Liver (tissue), 9 donors: Measurements from ENCODE around the gene SPATA31C1. TPM values are rescaled to one million over a fixed set of nuclear protein-coding genes. Genes with fewer than 3 reads are reported as not detected.

Source experiments
- DNase-seq: peaks from one replicate; pipeline ENCODE4 v3.0.0-alpha.2; 2017; ENCODE audit warnings: low spot score
- H3K27ac ChIP-seq, 2 donors: one replicate each; pipeline ENCODE4 v1.7.0; 2013; ENCODE audit warnings: inconsistent platforms in 2 of 2, low read length in 2 of 2, control low read depth in 1 of 2, low read depth in 1 of 2, mild to moderate bottlenecking in 1 of 2
- H3K27me3 ChIP-seq, 4 donors: one replicate each; pipeline versions ENCODE4 v1.6.1 to v1.7.0; 2013; ENCODE audit warnings: low read length in 3 of 4, inconsistent platforms in 1 of 4, mild to moderate bottlenecking in 1 of 4, moderate library complexity in 1 of 4; ENCODE audit not compliant: control insufficient read depth in 4 of 4, insufficient read depth in 4 of 4
- H3K36me3 ChIP-seq, 4 donors: one replicate each; pipeline versions ENCODE4 v1.6.1 to v1.7.0; 2013; ENCODE audit warnings: low read length in 3 of 4, mild to moderate bottlenecking in 3 of 4, low read depth in 1 of 4, moderate library complexity in 1 of 4; ENCODE audit not compliant: control insufficient read depth in 4 of 4, insufficient read depth in 3 of 4
- H3K4me1 ChIP-seq, 4 donors: one replicate each; pipeline versions ENCODE4 v1.6.1 to v1.7.0; 2013; ENCODE audit warnings: low read length in 3 of 4, mild to moderate bottlenecking in 3 of 4, moderate library complexity in 1 of 4; ENCODE audit not compliant: control insufficient read depth in 4 of 4, insufficient read depth in 4 of 4
- H3K4me3 ChIP-seq, 3 donors: one replicate each; pipeline versions ENCODE4 v1.6.1 to v1.7.0; 2013; ENCODE audit warnings: low read length in 3 of 3, control low read depth in 1 of 3, low read depth in 1 of 3, mild to moderate bottlenecking in 1 of 3
- H3K9ac ChIP-seq, 2 donors: one replicate each; pipeline ENCODE4 v1.7.0; 2013; ENCODE audit warnings: low read length in 2 of 2, mild to moderate bottlenecking in 2 of 2, moderate library complexity in 2 of 2, control low read depth in 1 of 2, low read depth in 1 of 2
- H3K9me3 ChIP-seq, 4 donors: one replicate each; pipeline versions ENCODE4 v1.6.1 to v1.7.0; 2013; ENCODE audit warnings: low read length in 3 of 4; ENCODE audit not compliant: control insufficient read depth in 4 of 4
- EGR1 ChIP-seq, 2 donors: IDR thresholded peaks; 2 replicates each; pipeline ENCODE4 v1.6.1; 2016 to 2018; ENCODE audit warnings: antibody characterized with exemption in 2 of 2, low read depth in 2 of 2
- FOXA1 ChIP-seq: IDR thresholded peaks from 2 replicates; pipeline ENCODE4 v1.6.1; 2016; ENCODE audit warnings: antibody characterized with exemption
- FOXA2 ChIP-seq: IDR thresholded peaks from 2 replicates; pipeline ENCODE4 v1.6.1; 2016; ENCODE audit warnings: antibody characterized with exemption
- GABPA ChIP-seq, 2 donors: IDR thresholded peaks in 1 of 2; conservative IDR thresholded peaks in 1 of 2; 2 replicates each; pipeline ENCODE4 v1.6.1; 2016; ENCODE audit warnings: antibody characterized with exemption in 2 of 2, mild to moderate bottlenecking in 1 of 2, moderate library complexity in 1 of 2
- HNF4A ChIP-seq, 2 donors: conservative IDR thresholded peaks; 2 replicates each; pipeline ENCODE4 v1.6.1; 2016; ENCODE audit warnings: antibody characterized with exemption in 2 of 2, mild to moderate bottlenecking in 2 of 2
- HNF4G ChIP-seq: IDR thresholded peaks from 2 replicates; pipeline ENCODE4 v1.6.1; 2016; ENCODE audit warnings: antibody characterized with exemption
- JUND ChIP-seq, 2 donors: IDR thresholded peaks; 2 replicates each; pipeline ENCODE4 v1.6.1; 2016; ENCODE audit warnings: antibody characterized with exemption in 2 of 2
- NR2F2 ChIP-seq: IDR thresholded peaks from 2 replicates; pipeline ENCODE4 v1.6.1; 2016; ENCODE audit warnings: antibody characterized with exemption
- RAD21 ChIP-seq, 2 donors: IDR thresholded peaks; 2 replicates each; pipeline ENCODE4 v1.6.1; 2016; ENCODE audit warnings: antibody characterized with exemption in 2 of 2, mild to moderate bottlenecking in 2 of 2
- RXRA ChIP-seq, 2 donors: IDR thresholded peaks; 2 replicates each; pipeline ENCODE4 v1.6.1; 2017 to 2018; ENCODE audit warnings: antibody characterized with exemption in 2 of 2, mild to moderate bottlenecking in 1 of 2
- SP1 ChIP-seq: IDR thresholded peaks from 2 replicates; pipeline ENCODE4 v1.6.1; 2018; ENCODE audit warnings: antibody characterized with exemption, mild to moderate bottlenecking
- TAF1 ChIP-seq: conservative IDR thresholded peaks from 2 replicates; pipeline ENCODE4 v1.6.1; 2016; ENCODE audit warnings: antibody characterized with exemption, mild to moderate bottlenecking
- YY1 ChIP-seq: IDR thresholded peaks from 2 replicates; pipeline ENCODE4 v1.6.1; 2016; ENCODE audit warnings: antibody characterized with exemption, mild to moderate bottlenecking
- WGBS: extraction: QIAGEN DNeasy Blood & Tissue Kit; methylation state at CpG from one replicate; pipeline ENCODE4 v1.1.7; 2013; 5-methylcytosine and 5-hydroxymethylcytosine counted together
- polyA plus RNA-seq, 2 donors: library from polyadenylated mRNA; stranded (reverse) in 1 of 2; unstranded in 1 of 2; fragments of 200-250 nt in 1 of 2; fragments of >200 nt in 1 of 2; fragmentation: Nextera tagmentation in 1 of 2; extraction: Ambion mirVana in 1 of 2; gene quantifications; one replicate each; pipeline versions ENCODE4 v1.2.1 to v1.2.3, GENCODE V29; 2013 to 2015
- total RNA-seq, 2 donors: library from RNA; depleted of rRNA; stranded (reverse); fragments of >200 nt; gene quantifications; one replicate each; pipeline ENCODE4 v1.2.3, GENCODE V29; 2014
- TF ChIP-seq, protein P1 (sequence below): IDR thresholded peaks from 2 replicates; pipeline ENCODE4 v1.6.1; 2016; ENCODE audit warnings: antibody characterized with exemption
- TF ChIP-seq, protein P2 (sequence below): IDR thresholded peaks from 2 replicates; pipeline ENCODE4 v1.6.1; 2016; ENCODE audit warnings: antibody characterized with exemption
- TF ChIP-seq, protein P3 (sequence below): IDR thresholded peaks from 2 replicates; pipeline ENCODE4 v1.6.1; 2016; ENCODE audit warnings: antibody characterized with exemption, mild to moderate bottlenecking
- TF ChIP-seq, protein P4 (sequence below): fragments of 150-350 bp; IDR thresholded peaks from 2 replicates; pipeline ENCODE4 v1.5.1; 2017; ENCODE audit warnings: improper control_type of control experiment, low read depth, low read length; ENCODE audit not compliant: missing input control
- donor health status: healthy.
- donor health status: healthy.
- donor health status: healthy.
- donor health status: healthy.
- donor health status: healthy.

Gene SPATA31C1
- total and polyA plus RNA-seq, 4 donors = 0.05 TPM; not detected in 3

DNA sequence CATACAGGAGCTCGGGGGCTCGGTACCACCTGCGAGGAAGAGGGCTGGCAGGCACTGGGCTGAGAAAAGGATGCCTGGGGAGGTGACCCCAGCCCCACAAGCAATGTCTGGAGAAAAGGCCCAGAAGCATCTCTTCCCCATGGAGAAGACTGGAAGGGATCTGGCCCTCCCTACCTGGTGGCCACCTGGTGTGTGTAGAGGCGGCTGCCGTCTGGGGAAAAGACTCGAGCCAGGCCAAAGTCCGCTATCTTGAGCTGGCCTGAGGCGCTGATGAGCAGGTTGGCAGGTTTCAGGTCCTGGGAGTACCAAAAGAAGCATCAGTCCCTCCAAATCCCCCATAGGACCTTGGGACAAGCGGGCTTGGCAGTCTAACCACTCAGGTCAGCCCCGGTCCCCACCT is 52.8 kb downstream of the SPATA31C1 start:
- Histone ChIP-seq H3K27me3 (no peaks in the 10 kb centered on the region), H3K9ac (no peak overlapping the region), H3K36me3 (peaks cover 0 to 9% (median 3%) of the 10 kb centered on the region in 4 donors), H3K4me3 (no peak overlapping the region), H3K9me3 (no peaks in the 10 kb centered on the region), H3K27ac (no peak overlapping the region), H3K4me1 (peaks cover 0 to 12% (median 10%) of the 10 kb centered on the region in 4 donors)
- 97% methylated on average over 10 of the region's 10 CpGs for WGBS
- TF ChIP-seq, protein P1, sequence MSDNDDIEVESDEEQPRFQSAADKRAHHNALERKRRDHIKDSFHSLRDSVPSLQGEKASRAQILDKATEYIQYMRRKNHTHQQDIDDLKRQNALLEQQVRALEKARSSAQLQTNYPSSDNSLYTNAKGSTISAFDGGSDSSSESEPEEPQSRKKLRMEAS = no peak
- TF ChIP-seq HNF4G = no peak
- no peak for TF ChIP-seq FOXA1
- no peak for TF ChIP-seq RXRA (IDR thresholded peaks at IDR 0.05)
- no peak for TF ChIP-seq SP1
- TF ChIP-seq NR2F2 = no peak
- TF ChIP-seq TAF1 = no peak
- no peak for TF ChIP-seq RAD21 (IDR thresholded peaks at IDR 0.05)
- TF ChIP-seq, protein P2, sequence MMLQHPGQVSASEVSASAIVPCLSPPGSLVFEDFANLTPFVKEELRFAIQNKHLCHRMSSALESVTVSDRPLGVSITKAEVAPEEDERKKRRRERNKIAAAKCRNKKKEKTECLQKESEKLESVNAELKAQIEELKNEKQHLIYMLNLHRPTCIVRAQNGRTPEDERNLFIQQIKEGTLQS = no peak
- TF ChIP-seq HNF4A (conservative IDR thresholded peaks at IDR 0.05) = no peak
- TF ChIP-seq, protein P3, sequence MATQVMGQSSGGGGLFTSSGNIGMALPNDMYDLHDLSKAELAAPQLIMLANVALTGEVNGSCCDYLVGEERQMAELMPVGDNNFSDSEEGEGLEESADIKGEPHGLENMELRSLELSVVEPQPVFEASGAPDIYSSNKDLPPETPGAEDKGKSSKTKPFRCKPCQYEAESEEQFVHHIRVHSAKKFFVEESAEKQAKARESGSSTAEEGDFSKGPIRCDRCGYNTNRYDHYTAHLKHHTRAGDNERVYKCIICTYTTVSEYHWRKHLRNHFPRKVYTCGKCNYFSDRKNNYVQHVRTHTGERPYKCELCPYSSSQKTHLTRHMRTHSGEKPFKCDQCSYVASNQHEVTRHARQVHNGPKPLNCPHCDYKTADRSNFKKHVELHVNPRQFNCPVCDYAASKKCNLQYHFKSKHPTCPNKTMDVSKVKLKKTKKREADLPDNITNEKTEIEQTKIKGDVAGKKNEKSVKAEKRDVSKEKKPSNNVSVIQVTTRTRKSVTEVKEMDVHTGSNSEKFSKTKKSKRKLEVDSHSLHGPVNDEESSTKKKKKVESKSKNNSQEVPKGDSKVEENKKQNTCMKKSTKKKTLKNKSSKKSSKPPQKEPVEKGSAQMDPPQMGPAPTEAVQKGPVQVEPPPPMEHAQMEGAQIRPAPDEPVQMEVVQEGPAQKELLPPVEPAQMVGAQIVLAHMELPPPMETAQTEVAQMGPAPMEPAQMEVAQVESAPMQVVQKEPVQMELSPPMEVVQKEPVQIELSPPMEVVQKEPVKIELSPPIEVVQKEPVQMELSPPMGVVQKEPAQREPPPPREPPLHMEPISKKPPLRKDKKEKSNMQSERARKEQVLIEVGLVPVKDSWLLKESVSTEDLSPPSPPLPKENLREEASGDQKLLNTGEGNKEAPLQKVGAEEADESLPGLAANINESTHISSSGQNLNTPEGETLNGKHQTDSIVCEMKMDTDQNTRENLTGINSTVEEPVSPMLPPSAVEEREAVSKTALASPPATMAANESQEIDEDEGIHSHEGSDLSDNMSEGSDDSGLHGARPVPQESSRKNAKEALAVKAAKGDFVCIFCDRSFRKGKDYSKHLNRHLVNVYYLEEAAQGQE = no peak
- TF ChIP-seq JUND (IDR thresholded peaks at IDR 0.05) = no peak
- TF ChIP-seq YY1 = no peak
- DNase-seq = no peak

DNA sequence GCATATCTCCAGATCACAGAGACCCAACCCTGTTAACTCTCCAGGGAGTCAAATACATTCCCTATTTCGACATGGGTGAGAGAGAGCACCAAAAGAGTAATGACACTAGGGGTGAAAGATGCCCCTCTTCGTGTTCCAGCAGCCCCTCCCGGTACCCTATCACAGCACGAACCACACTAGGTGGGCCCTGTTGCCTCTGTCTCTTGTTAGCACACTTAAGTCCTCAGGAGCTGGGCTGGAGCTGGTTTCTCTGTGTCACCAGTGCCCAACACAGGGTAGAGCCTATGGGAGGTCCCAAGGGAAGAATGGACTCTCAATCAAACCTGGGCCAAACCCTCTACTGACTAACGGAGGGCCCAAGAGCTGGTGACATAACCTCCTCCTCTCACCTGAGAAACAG is 55.4 kb downstream of the SPATA31C1 start:
- Histone ChIP-seq H3K27me3 (no peaks in the 10 kb centered on the region), H3K36me3 (peaks cover 0 to 2% (median under 1%) of the 10 kb centered on the region in 4 donors), H3K4me1 (peaks cover 0 to 12% (median 10%) of the 10 kb centered on the region in 4 donors), H3K9me3 (no peaks in the 10 kb centered on the region), H3K27ac (no peak overlapping the region), H3K4me3 (no peak overlapping the region), H3K9ac (no peak overlapping the region)
- no peak for DNase-seq
- TF ChIP-seq, protein P3 = no peak
- TF ChIP-seq, protein P1 = no peak
- TF ChIP-seq HNF4A (conservative IDR thresholded peaks at IDR 0.05) (no peak), EGR1 (IDR thresholded peaks at IDR 0.05; ENCODE audit: low read depth in 2 of 2) (no peak), FOXA2 (no peak), GABPA (IDR thresholded peaks at IDR 0.05 in 1 of 2, conservative IDR thresholded peaks at IDR 0.05 in 1 of 2) (no peak), JUND (IDR thresholded peaks at IDR 0.05) (no peak), RXRA (IDR thresholded peaks at IDR 0.05) (no peak), FOXA1 (no peak), TAF1 (no peak), NR2F2 (no peak), RAD21 (IDR thresholded peaks at IDR 0.05) (no peak), YY1 (no peak)
- TF ChIP-seq, protein P4, sequence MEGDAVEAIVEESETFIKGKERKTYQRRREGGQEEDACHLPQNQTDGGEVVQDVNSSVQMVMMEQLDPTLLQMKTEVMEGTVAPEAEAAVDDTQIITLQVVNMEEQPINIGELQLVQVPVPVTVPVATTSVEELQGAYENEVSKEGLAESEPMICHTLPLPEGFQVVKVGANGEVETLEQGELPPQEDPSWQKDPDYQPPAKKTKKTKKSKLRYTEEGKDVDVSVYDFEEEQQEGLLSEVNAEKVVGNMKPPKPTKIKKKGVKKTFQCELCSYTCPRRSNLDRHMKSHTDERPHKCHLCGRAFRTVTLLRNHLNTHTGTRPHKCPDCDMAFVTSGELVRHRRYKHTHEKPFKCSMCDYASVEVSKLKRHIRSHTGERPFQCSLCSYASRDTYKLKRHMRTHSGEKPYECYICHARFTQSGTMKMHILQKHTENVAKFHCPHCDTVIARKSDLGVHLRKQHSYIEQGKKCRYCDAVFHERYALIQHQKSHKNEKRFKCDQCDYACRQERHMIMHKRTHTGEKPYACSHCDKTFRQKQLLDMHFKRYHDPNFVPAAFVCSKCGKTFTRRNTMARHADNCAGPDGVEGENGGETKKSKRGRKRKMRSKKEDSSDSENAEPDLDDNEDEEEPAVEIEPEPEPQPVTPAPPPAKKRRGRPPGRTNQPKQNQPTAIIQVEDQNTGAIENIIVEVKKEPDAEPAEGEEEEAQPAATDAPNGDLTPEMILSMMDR = no peak
- TF ChIP-seq, protein P2 = no peak
- WGBS = 92% methylated on average over 5 of the region's 5 CpGs
